ENCODE results near the gene TRAPPC14.
A peak's percentile ranks its signal among the peaks of the same experiment; 100 is the strongest.

TRAPPC14 gene

DNA sequence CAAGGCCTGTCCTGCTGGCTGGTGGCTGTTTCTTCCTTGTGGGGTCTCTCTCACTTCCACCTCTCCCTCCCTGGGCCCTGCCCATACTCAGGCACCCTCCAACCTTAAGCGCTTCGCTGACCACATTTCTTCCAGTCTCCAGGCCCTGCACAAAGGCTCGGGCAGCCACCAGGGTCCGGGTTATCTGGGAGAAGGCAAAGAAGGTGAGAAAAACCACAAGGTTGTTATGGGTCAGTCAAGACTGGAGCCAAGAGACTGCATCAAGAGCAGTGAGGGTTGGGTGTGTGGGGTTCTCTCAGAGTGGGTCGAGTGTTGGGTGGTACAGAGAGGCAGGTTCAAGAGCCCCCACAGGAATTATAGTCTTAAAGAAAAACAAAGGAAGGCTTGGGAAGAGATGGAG is 16.1 kb upstream of the TRAPPC14 start:
- DNase-seq (ENCODE audit: low read depth in 1 of 2, low spot score in 1 of 2), result no peak

DNA sequence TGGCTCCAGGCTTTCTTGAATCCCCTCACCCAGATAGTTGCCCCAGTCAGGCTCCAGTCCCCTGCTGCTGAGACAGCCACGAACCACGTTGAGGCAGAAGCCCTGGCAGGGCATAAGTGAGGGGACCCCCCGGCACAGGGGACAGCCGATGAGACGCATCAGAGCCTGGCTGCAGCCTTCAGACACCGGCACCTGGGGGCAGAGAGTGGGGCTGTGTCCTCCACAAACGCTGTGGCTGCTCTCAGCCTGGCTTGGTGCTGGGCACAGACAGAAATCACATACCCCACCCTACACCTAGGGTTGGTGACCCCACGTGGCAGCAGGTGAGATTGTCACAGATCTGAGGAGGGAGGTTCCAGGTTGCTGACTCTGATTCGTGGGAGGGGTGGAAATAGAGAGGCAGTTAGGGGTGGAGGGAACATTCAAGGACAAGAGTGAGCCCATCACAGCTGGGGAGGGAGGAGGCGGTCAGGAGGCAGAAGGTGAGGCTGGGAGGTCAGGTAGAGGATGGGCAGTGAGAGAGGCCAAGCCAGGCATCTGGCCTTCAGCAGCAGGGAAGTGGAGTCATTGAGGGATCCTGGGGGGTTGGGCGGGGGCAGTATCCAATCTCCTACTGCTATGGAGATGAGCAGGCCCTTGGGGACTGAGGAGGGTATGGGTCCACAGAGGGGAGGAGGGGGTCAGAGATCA is 15.4 kb upstream of the TRAPPC14 start:
- DNase-seq (ENCODE audit: low read depth in 1 of 2, low spot score in 1 of 2), result no peak

DNA sequence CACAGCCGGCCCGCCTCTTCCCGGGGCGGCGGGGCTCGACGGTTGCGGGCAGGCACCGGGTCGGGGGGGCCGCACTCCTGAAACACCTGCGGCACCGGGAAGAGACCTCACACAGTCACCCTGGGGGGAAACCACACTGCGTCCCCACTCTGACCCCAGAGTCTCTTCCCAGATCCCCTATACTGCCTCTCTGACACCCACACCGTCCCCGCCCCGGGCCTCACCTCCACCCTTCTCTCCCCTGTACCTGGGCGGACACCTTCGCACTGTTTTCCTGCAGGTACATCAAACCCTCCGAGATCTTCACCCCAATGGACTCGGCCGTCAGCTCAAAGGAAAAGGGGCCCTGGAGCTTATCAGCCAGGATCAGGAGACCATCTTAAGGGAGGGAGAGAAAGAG is 13.3 kb upstream of the TRAPPC14 start:
- DNase-seq (ENCODE audit: low read depth in 1 of 2, low spot score in 1 of 2), result no peak

DNA sequence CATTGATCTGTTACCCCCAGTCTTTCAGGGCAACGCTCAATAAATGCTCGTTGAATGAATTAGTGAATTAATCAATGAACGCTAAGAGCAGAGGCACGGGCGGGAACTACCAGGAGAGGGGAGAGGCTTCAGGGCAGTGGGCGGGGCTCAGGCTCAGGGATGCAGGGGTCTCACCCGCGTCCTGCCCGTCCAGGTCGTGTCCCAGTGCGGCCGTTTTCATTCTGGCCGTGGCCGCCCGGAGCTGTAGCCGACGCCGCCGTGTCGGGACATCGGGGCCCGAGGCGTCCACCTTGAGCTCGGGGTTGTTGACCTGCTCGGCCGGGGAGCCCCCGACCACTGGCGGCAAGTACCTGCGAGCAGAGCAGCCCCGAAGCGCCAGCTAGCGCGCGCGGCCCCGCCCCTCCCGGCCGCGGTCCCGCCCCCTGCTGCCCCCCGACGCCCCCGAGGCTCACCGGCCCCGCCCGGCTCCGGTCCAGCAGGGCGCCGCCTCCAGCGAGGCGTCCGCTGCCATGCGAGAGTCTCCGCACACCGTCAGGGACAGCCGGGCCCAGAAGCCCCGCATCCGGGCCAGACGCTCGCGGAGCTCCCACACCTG is 12.7 kb upstream of the TRAPPC14 start:
- DNase-seq (ENCODE audit: low read depth in 1 of 2, low spot score in 1 of 2), result peak in 1 of 2 donors; percentile 26

DNA sequence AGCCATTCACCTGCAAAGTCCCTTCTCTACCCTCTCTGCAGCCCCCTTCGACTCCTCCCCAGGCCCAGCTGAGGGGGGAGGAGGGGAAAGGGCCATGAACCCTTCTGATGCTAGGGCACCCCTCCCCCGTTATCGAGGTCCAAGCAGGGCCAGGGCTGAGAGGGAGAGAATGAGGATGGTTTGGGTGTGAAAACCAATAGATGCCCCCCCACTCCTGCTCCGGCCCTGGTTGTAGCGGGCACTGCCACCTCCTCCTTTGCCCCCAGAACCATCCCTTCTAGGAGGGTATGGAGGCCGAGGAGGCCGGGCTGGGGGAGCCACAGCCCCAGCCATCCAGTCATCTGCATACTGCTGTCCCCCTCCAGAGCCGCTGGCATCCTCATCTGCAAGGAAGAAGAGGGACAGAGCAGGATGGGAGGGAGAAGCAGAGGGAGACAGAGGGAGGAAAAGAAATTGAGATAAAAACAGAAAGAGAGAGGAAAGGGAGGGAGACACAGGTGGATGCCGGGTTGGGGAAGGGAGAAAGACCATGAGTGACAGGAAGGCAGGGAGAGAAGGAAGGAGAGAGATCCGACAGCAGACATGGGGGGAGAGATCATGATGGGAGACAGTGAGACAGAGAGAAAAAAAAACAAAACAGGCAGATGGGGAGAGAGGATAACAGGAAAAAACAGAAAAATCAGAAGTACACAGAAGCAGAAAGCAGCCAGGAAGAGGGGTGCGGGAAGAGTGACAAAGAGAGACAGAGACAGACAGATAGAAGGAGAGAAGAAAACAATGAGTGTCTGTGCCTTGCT is 11.8 kb upstream of the TRAPPC14 start:
- no peak for DNase-seq (ENCODE audit: low read depth in 1 of 2, low spot score in 1 of 2)

DNA sequence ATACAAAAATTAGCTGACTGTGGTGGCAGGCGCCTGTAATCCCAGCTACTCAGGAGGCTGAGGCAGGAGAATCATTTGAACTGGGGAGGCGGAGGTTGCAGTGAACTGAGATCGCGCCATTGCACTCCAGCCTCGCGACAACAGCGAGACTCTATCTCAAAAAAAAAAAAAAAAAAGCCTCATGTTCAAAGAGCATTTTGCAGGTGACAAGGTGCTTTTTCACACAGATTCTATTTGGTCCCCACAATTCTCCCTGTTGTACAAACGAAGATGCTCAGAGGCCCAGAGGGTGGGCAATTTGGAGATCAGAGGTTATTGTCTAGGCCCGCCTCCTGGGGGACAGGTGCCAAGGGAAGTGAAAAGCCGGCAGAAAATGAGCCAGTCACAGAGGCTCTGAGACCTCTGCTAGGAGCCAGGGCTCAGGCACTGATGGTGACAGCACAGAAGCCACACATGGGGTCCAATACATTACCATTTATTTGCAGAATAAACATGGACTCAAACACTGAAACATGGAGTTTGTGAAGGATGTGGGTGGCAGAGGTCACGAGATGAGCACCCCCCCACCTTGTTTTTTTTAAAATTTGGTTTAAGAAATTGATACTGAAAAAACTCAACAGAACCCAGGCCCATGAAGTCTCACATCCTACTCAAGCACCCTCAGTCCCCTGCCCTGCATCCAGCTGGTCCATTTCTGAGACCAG is 10.8 kb upstream of the TRAPPC14 start:
- DNase-seq (ENCODE audit: low read depth in 1 of 2, low spot score in 1 of 2), result no peak

DNA sequence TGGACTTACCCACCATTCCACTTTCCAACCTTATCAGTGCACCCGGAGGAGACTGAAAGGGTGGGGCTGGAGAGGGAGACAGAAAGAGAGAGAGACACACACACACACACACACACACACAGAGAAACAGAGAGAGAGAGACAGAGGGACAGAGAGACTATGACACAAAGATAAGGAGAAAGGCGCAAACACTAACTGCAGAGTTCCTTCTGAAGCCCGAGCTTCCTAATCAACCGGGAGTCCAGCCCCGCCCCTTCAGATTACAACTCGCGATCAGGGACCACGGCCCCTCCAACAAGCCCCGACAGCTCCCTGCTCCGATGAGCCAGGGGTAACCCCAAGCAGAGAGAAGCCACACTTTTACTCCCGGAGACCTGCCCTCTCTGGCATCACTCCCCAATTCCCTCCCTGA is 9.4 kb upstream of the TRAPPC14 start:
- no peak for DNase-seq (ENCODE audit: low read depth in 1 of 2, low spot score in 1 of 2)

DNA sequence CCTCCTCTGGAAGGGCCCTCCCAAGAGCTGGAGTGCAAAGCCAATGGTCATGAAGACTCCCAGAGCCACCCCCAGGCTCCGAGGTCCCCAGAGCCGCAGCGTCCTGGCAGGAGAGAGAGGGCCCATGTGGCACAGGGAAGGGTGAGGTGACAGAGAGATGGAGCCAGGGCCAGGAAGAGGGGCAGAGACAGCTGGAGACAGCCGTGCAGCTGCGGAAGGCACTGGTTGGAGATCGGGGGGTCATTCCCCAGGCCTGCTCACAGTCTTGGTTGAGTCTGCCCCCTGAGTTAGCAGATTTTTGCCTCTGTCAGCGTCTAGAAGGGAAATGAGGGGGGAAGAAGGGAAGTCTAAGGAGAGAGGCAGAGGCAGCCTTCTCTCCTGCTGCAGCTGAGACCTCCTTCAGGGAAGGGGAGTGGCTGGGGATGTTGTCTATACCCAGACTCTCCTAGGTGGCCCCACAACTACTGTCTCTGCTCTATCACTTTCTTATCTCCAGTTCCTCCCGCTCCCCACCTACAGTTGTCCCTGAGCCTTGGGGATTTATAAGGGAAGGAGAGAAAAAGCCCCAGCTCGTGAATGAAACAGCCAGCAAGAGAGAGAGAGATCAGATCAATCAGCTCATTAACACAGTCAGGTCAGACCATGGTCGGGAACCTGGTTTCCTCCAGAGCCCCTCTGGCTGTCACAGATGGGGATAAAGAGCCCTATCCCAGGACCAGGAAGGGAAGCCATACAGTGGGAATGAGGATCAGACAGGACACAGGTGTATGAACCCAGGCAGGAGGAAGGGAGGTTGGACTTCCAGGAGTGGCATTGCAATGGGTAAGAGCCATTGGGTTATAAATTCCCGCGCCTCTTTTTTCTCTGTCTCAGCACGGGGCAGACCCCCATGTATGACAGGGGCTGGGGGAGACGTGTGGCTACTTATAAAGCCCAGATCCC is 8.7 kb upstream of the TRAPPC14 start:
- DNase-seq (ENCODE audit: low read depth in 1 of 2, low spot score in 1 of 2), result no peak

DNA sequence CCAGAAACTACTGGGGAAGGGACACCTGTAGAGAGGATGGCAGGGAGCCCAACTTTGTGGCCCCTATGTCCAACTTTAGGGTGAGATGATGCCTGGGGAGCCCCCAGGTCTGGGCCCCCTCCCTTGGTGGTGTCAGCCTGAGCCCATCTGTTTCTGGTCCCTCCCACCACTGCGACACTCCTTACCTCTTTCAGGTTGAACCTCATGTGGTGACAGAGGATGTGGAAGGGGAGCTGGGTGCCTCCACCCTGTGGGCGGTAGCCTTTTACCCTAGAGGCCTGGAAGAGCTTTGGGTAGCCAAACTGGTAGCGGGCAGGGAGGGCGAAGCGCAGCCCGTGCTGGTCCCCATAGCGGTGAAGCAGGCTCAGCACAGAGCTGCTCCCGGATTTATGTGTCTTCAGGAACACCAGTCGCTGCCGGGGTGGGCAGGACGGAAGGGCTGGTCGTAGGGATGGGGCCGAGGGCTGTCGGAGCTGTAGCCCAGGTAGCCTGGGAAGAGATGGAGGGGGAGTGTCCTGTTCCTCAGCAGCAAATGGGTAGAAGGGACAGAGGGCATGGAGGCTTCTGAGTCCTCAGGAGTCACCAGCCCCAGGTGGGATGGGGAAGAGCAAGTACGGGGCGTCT is 7.9 kb upstream of the TRAPPC14 start:
- no peak for DNase-seq (ENCODE audit: low read depth in 1 of 2, low spot score in 1 of 2)

DNA sequence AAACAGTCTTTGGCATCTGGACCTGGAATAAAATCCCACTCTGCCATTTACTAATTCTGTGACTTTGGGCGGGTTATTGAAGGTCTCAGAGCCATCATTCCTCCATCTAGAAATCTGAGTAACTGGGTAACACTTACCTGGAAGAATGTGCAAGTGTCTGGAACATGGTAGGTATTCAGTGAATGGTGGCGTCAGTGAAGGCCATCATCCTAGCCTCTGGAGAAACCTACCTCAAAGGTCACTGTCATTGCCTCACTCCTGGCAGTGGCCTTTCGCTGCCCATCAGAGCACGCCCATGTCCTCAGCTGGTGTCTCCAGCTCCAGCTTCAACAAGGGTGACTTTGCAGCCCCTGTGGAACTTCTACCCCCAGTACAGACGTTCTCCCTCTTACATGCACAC is 5.3 kb upstream of the TRAPPC14 start:
- no peak for DNase-seq (ENCODE audit: low read depth in 1 of 2, low spot score in 1 of 2)

DNA sequence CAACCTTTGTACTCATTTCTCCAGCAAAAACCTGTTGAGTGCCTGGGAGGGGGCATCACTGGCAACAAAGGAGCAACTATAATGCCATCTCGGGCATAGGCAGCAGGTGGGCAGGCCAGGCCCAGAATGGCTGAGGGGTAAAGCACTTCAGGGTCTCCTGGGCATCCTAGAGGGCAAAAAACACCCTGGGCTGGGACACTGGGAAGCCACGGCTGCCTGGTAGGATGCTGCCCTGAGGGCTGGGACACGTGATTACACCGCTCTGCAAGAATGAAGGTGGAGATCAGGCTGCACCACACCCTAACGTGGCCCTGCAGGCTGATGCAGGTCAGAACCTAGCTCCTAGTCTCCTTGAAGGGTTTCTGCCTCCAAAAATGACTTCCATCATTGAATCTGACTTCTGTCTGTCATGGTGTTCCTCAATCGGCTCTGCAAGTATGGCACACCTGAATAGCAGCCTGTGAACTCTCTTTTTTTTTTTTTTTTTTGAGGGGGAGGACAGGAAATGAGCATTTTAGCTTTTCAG is 4.5 kb upstream of the TRAPPC14 start:
- DNase-seq (ENCODE audit: low read depth in 1 of 2, low spot score in 1 of 2), result no peak

DNA sequence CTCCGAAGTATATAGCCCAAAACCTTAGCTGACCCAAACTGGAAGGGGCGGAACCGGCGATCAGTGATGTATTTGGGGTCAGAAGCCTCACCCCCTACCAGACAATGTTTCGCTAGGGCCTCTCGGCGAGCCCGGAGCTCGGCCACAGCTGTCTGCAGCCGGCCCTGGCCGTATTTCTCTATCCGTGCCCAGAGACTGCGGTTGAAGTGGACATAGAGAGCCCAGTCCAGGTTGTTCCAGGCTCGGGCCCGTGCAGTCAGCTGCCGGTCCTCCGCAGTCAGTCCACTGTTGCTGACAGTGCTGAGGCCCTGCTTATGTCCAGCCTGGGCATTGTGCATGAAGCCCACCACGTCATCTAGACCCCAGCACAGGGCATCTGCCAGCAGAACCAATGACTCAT is 1.5 kb upstream of the TRAPPC14 start:
- no peak for DNase-seq (ENCODE audit: low read depth in 1 of 2, low spot score in 1 of 2)

DNA sequence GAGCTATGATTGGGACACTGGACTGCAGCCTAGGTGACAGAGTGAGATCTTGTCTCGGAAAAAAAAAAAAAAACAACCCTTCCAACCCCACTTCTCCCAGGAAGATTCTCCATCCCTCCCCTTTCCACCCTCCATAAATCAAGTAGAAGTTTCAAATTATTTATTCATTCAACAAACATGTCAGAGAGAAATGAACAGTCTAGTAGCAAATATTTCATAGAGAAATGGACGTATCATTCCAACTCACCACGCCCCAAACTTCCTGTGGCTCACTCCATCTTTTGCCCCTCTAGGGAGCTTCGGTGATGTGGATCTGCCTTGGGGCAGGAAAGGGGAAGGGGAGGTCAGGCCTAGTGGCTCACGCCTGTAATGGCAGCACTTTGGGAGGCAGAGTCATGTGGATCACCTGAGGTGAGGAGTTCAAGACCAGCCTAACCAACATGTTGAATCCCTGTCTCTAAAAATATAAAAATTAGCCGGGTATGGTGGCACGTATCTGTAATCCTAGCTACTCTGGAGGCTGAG is 638 bp upstream of the TRAPPC14 start:
- no peak for DNase-seq (ENCODE audit: low read depth in 1 of 2, low spot score in 1 of 2)

DNA sequence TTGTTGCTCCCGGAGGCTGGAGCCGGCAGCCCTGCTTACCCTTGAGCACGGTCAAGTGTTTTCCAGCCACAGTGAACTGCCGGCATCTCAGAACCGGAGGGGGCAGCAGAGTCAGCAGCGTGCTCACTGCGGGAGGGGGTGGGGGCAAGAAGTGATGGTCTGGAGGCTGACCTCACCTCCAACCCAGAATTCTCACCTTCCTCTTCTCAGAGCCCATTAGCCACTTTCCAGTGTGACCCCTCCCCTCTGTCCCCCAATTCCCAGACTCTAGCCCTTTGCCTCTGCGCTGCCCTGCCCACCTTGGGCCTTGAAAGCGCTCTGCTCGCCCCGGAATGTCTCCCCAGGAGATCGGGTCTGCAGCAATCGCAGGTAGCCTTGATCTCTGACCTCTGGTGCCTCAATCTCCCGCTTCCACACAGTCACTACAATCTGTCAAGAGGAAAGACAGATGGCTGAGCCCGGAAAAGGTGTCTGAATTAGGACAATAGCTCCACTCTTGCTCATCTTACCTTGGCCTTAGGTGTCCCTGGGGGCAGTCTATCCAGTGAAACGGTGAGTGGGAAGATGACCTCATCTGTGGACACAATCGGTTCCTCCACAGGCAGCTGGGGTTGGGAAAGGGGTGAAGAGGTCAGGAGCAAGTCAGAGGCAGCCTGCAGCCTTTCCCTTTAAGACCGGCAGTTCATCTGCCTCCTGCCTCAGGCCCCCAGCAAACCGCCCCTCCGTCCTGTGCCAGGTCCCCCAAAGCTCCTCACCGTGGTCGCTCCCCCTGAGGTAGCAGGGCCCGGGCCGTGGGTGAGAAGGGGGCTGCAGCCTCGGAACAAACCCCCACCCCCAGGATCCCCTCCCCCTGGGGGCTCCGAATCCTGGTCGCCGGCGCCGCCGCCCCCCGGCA is 942 bp downstream of the TRAPPC14 start:
- DNase-seq (ENCODE audit: low read depth in 1 of 2, low spot score in 1 of 2), result no peak

DNA sequence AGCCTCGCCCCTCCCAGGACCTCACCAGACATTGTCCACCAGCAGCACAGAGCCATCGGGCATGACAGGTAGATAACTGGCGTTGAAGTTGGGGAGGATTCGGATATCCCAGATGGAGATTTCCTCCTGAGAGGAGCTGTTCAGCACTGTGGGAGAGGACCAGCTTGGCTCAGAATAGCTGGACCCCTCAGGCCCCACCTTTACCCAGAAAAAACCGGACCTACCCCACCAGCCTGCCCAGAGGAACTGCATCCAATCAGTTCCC is 1.5 kb downstream of the TRAPPC14 start:
- no peak for DNase-seq (ENCODE audit: low read depth in 1 of 2, low spot score in 1 of 2)

DNA sequence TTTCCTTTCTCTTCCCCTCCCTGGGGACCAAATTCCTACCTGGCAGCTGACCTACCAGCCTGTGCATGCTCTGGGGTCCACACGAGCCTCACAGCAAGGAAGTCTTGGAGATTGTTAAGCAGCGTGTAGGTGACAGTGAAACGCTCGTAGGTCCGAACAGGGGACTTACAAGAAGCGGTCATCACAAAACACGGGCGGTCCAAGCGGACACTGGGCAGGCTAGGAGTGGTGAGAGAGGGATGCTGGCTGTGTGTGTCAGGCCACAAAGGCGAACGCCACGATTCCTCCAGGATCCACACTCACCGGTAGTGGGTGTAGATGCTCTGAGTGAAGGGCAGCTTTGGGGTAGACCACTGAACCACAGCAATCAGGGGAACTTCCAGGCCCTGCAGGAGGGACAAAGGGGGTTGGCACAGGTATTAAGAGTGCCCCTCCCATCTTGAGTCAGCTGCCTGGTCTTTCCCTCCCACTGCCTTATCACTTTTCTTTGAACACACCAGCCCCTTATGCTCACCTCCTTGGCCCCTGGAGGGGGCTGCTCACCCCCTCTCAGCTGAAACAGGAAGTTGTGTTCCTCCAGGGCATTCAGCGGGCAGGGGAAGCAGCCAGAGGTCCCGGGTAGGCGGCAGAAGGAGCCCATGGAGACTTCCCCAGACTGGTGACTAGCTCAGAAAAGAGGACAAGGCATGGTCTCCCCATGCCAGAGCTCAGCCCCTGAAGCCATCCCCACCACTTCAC is 2.0 kb downstream of the TRAPPC14 start:
- no peak for DNase-seq (ENCODE audit: low read depth in 1 of 2, low spot score in 1 of 2)

DNA sequence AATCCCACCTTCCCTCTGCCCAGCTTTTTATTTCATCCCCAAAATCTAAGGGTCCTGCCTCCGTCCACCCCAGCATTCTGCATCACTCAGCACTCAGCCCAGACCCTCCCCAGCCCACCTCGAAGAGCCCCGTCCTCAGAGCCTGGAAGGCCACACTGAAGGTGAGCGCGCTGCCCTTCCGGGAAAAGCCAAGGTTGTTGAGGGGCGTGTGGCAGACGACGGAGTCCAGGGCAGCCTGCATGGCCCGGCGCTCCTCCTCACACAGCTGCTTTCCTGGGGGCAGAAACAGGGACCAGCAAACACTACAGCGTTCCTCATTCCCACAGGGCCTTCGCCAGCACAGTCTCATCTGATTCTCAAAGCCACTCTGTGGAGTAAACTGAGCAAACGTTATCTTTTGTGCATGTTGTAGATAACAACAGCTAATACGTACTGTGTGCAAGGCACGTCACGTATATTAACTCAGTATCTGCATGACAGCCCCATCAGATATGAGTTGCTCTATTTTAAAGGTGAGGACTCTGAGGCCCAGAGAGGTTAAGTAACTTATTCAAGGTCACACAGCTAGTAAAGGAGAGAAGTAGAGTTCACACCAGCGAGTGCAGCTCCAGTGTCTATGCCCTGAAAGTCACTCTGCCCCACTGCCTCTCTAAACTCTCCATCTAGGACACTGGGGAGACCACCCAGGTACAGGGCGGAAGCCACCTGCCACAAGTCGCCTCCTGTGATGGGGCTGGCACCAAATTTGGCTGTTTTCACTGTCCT is 2.8 kb downstream of the TRAPPC14 start:
- no peak for DNase-seq (ENCODE audit: low read depth in 1 of 2, low spot score in 1 of 2)
